Measurements from ENCODE around the gene ARID1B. TPM values are rescaled to one million over a fixed set of nuclear protein-coding genes. Genes with fewer than 3 reads are reported as not detected.

Gene ARID1B
- total and polyA plus RNA-seq, 9 of the 15 experiments (the other 6 are each of a cell fraction or from before 2014, with no cell fraction given), result 12.5 to 50.5 (median 25.8) TPM

- TF ChIP-seq NR0B1 (IDR thresholded peaks at IDR 0.05; ENCODE audit: partially characterized antibody) (no peak), PATZ1 (CRISPR knock-in tag; IDR thresholded peaks at IDR 0.05; ENCODE audit: borderline replicate concordance) (no peak), CEBPB (tag; IDR thresholded peaks at IDR 0.05) (no peak), ZNF212 (CRISPR knock-in tag; IDR thresholded peaks at IDR 0.05) (no peak), SIRT6 (IDR thresholded peaks at IDR 0.05; ENCODE audit: low read depth, low read length) (no peak), TAF15 (IDR thresholded peaks at IDR 0.05; ENCODE audit: low read depth, low read length) (no peak), TEAD2 (tag; IDR thresholded peaks at IDR 0.05) (no peak), FOS (IDR thresholded peaks at IDR 0.05; ENCODE audit: extremely low read depth, insufficient read length) (no peak), UBTF (IDR thresholded peaks at IDR 0.05; ENCODE audit: borderline replicate concordance in 1 of 2, low read depth in 2 of 2, low read length in 2 of 2) (peak; percentile 78 to 88), KAT7 (CRISPR knock-in tag; IDR thresholded peaks at IDR 0.05; ENCODE audit: borderline replicate concordance) (no peak), HDAC6 (IDR thresholded peaks at IDR 0.05; ENCODE audit: low read depth, low read length) (no peak), ZNF551 (CRISPR knock-in tag; IDR thresholded peaks at IDR 0.05) (no peak), THRAP3 (IDR thresholded peaks at IDR 0.05; ENCODE audit: borderline replicate concordance) (no peak), IRF1 (CRISPR knock-in tag; IDR thresholded peaks at IDR 0.05; ENCODE audit: borderline replicate concordance) (0 out of 2 replicates have a peak, but pooled peaks have one; percentile 56), ZBTB43 (CRISPR knock-in tag; IDR thresholded peaks at IDR 0.05) (no peak), NR1H2 (CRISPR knock-in tag; IDR thresholded peaks at IDR 0.05) (no peak), RBBP5 (IDR thresholded peaks at IDR 0.05; ENCODE audit: borderline replicate concordance, insufficient read depth, low read length, poor library complexity, severe bottlenecking) (peak; percentile 90), KAT2B (IDR thresholded peaks at IDR 0.05; ENCODE audit: low read depth, low read length) (no peak)
Measured at GRCh38 chr6:157021344-157021992, 244.3 kb downstream of the ARID1B start (continued).
